ENCODE data around the gene BMPR2. TPM values are rescaled to one million over a fixed set of nuclear protein-coding genes. Genes with fewer than 3 reads are reported as not detected.

The BMPR2 gene
- total RNA-seq, 1 donor from 2014 or later, result 11.8 TPM

DNA sequence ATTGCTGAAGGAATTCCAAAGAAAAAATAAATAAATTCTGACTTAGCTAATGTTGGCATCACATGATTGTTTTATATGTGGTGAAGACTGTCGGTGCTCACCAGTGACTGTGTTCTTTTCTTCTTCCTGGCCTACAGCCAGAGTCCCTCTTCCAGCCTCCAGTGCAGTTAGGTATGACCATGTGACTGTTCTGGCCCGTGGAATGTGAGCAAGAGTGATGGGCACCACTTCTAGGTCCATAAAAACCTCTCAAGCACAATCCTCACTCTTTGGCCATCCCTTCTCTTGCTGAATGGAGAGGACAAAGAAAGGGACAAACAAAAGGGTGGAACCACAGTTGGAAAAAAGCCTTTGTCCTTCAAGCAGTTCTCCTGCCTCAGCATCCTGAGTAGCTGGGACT, 39.0 kb upstream of the BMPR2 start:
- peak overlapping the region; percentile 26 for H2AFZ ChIP-seq (replicated peaks)
- no peaks in the 10 kb centered on the region for H3F3A ChIP-seq (ENCODE audit: low read depth)
- Mint-ChIP-seq H3K4me3 (no peak overlapping the region), H3K36me3 (no peaks in the 10 kb centered on the region), H3K27me3 (ENCODE audit: insufficient read depth, low read depth) (peaks cover 3% of the 10 kb centered on the region), H3K27ac (no peak overlapping the region), H3K4me1 (no peaks in the 10 kb centered on the region), H3K9me3 (peaks cover 2% of the 10 kb centered on the region)
- no peaks in the 10 kb centered on the region for H3K9me3 ChIP-seq (ENCODE audit: low read depth)
- no peaks in the 10 kb centered on the region for H3K36me3 ChIP-seq
- H3K79me2 ChIP-seq (ENCODE audit: low read depth), result no peaks in the 10 kb centered on the region
- H3K4me2 ChIP-seq, result no peak overlapping the region
- no peak for TF ChIP-seq EZH2phosphoT487 (IDR thresholded peaks at IDR 0.05)
- TF ChIP-seq EZH2 (IDR thresholded peaks at IDR 0.05), result no peak
- TF ChIP-seq, protein P1, sequence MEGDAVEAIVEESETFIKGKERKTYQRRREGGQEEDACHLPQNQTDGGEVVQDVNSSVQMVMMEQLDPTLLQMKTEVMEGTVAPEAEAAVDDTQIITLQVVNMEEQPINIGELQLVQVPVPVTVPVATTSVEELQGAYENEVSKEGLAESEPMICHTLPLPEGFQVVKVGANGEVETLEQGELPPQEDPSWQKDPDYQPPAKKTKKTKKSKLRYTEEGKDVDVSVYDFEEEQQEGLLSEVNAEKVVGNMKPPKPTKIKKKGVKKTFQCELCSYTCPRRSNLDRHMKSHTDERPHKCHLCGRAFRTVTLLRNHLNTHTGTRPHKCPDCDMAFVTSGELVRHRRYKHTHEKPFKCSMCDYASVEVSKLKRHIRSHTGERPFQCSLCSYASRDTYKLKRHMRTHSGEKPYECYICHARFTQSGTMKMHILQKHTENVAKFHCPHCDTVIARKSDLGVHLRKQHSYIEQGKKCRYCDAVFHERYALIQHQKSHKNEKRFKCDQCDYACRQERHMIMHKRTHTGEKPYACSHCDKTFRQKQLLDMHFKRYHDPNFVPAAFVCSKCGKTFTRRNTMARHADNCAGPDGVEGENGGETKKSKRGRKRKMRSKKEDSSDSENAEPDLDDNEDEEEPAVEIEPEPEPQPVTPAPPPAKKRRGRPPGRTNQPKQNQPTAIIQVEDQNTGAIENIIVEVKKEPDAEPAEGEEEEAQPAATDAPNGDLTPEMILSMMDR (IDR thresholded peaks at IDR 0.05), result no peak
- no peak overlapping the region for H3K27ac ChIP-seq
- H4K20me1 ChIP-seq (ENCODE audit: low read depth), result no peaks in the 10 kb centered on the region
- H3K9ac ChIP-seq, result no peak overlapping the region
- H3K4me3 ChIP-seq, result no peak overlapping the region
- no peak for DNase-seq (ENCODE audit: low spot score)
- H3K4me1 ChIP-seq, result no peaks in the 10 kb centered on the region
- no peaks in the 10 kb centered on the region for H3K27me3 ChIP-seq

DNA sequence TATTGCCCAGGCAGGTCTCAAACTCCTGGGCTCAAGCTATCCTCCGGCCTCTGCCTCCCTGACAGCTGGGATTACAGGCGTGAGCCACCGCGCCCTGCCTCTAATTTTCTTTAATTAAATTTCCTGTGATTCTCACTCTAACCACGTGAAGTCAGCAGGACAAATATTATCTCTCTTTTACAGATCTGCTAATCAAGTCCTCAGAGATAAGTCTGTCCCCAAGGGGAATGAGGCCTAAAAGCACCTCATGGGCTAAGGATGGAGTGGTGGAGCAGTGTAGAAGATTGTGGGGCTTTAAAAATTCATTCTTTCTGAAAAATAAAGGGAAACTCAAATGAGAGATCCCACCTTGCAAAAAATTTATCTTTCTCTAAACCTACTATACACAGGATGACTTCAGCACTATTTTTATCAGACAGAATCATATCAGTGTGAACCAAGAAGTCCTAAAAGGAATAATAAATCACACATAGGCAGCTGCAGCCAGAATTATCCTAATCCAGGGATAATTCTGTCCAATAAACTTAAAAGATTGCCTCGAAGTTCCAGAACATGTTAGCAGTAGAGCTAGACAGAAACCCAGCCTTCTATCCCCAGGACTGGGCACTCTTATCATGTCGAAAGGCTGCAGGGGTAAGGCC, 38.3 kb upstream of the BMPR2 start:
- H3K4me2 ChIP-seq, result no peak overlapping the region
- peaks cover 3% of the 10 kb centered on the region for H3K27me3 Mint-ChIP-seq (ENCODE audit: insufficient read depth, low read depth)
- no peaks in the 10 kb centered on the region for H3K79me2 ChIP-seq (ENCODE audit: low read depth)
- H3K4me3 ChIP-seq, result no peak overlapping the region
- H3K9me3 Mint-ChIP-seq, result peaks cover 2% of the 10 kb centered on the region
- no peaks in the 10 kb centered on the region for H4K20me1 ChIP-seq (ENCODE audit: low read depth)
- H3K9ac ChIP-seq, result no peak overlapping the region
- H3K9me3 ChIP-seq (ENCODE audit: low read depth), result no peaks in the 10 kb centered on the region
- no peaks in the 10 kb centered on the region for H3F3A ChIP-seq (ENCODE audit: low read depth)
- TF ChIP-seq EZH2 (IDR thresholded peaks at IDR 0.05) (no peak), EZH2phosphoT487 (IDR thresholded peaks at IDR 0.05) (no peak)
- TF ChIP-seq, protein P1 (IDR thresholded peaks at IDR 0.05), result no peak
- DNase-seq (ENCODE audit: low spot score), result no peak
- no peak overlapping the region for H3K4me3 Mint-ChIP-seq
- H3K27ac Mint-ChIP-seq, result peak overlapping the region; percentile 82
- no peaks in the 10 kb centered on the region for H3K4me1 Mint-ChIP-seq
- no peak overlapping the region for H3K27ac ChIP-seq
- H3K36me3 ChIP-seq, result no peaks in the 10 kb centered on the region
- no peaks in the 10 kb centered on the region for H3K36me3 Mint-ChIP-seq
- no peaks in the 10 kb centered on the region for H3K4me1 ChIP-seq
- H2AFZ ChIP-seq (replicated peaks), result no peak overlapping the region
- no peaks in the 10 kb centered on the region for H3K27me3 ChIP-seq

- no peaks in the 10 kb centered on the region for H4K20me1 ChIP-seq (ENCODE audit: low read depth)
- no peak overlapping the region for H3K9ac ChIP-seq
- no peaks in the 10 kb centered on the region for H3K9me3 ChIP-seq (ENCODE audit: low read depth)
- Mint-ChIP-seq H3K27ac (no peak overlapping the region), H3K36me3 (no peaks in the 10 kb centered on the region), H3K9me3 (peaks cover 2% of the 10 kb centered on the region), H3K4me3 (no peak overlapping the region), H3K27me3 (ENCODE audit: insufficient read depth, low read depth) (peaks cover 3% of the 10 kb centered on the region), H3K4me1 (no peaks in the 10 kb centered on the region)
- H3K27me3 ChIP-seq, result no peaks in the 10 kb centered on the region
- H3K79me2 ChIP-seq (ENCODE audit: low read depth), result no peaks in the 10 kb centered on the region
- H3F3A ChIP-seq (ENCODE audit: low read depth), result no peaks in the 10 kb centered on the region
- H3K4me3 ChIP-seq, result no peak overlapping the region
- H3K27ac ChIP-seq, result no peak overlapping the region
- DNase-seq (ENCODE audit: low spot score), result no peak
- H3K36me3 ChIP-seq, result no peaks in the 10 kb centered on the region
- TF ChIP-seq EZH2phosphoT487 (IDR thresholded peaks at IDR 0.05), result no peak
- TF ChIP-seq, protein P1 (IDR thresholded peaks at IDR 0.05), result no peak
- TF ChIP-seq EZH2 (IDR thresholded peaks at IDR 0.05), result no peak
- H2AFZ ChIP-seq (replicated peaks), result no peak overlapping the region
- no peak overlapping the region for H3K4me2 ChIP-seq
- no peaks in the 10 kb centered on the region for H3K4me1 ChIP-seq
Observed at GRCh38 chr2:202339071-202339870, 36.9 kb upstream of the BMPR2 start.
